ENCODE results near the gene SFRP5. TPM values are rescaled to one million over a fixed set of nuclear protein-coding genes. Genes with fewer than 3 reads are reported as not detected.

Gene SFRP5
- total RNA-seq, 1 donor from 2014 or later, result 0.48 TPM

- DNase-seq (ENCODE audit: low spot score), result peak; percentile 97
Measured at GRCh38 chr10:97736902-97737769, 34.7 kb downstream of the SFRP5 start, which contains the start of gene ZFYVE27. ZFYVE27 (plus strand) TSS chr10:97737128; CDS start chr10:97738478, 1,350 bp downstream.

DNA sequence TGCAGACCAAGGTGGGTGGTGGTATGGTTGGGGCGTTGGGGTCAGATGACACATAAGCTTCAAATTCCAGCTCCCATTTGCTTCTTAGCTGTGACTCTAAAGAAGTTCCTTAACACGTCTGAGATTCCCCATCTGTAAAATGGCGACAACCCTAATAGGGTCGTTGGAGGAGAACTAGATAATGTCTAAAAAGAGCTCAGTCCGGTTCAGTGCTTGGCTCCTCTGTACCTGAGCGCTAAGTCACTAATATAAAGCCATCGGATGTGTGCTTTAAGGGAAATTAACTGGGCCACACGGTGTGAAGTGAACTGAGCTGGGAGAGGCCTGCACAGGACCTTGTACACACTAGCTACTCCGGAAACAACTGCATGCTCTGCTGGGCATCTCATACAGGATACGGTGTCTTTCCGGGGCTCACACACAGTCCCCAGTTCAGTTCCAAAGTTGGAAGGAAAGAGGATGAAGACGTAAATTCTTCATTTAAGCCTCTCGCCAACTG, 35.3 kb downstream of the SFRP5 start:
- DNase-seq (ENCODE audit: low spot score), result no peak

- no peak for DNase-seq (ENCODE audit: low spot score)
Measured at GRCh38 chr10:97734021-97734420, 37.8 kb downstream of the SFRP5 start.

DNA sequence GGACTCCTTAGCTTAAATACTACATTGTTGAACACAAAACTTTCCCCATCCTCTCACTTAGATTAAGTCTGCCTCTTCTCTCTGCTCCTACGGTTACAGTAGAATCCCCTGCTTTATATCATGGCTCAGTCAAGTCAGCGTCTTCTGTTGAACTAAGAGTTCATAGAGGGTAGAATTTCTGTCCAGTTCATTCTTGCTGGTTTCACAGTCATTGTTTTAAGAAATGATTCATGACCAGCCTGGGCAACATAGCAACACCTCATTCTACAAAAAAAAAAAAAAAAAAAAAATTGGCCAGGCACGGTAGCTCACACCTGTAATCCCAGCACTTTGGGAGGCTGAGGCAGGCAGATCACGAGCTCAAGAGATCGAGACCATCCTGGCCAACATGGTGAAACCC, 38.5 kb downstream of the SFRP5 start:
- no peak for DNase-seq (ENCODE audit: low spot score)

DNA sequence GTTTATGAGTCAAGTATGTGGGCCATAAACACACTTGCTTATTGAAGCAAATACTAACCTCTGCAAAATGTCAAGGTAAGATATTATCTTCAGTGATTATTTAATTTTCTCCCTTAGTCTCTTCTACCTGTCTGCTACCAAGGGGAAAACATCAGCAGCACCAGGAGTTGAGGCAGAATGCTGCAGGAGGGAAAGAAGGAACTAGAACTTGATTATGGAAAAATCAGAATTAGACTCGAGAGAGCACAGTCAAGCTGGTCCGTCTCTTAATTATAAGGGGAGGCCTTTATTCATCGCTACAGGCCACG, 39.8 kb downstream of the SFRP5 start:
- no peak for DNase-seq (ENCODE audit: low spot score)

DNA sequence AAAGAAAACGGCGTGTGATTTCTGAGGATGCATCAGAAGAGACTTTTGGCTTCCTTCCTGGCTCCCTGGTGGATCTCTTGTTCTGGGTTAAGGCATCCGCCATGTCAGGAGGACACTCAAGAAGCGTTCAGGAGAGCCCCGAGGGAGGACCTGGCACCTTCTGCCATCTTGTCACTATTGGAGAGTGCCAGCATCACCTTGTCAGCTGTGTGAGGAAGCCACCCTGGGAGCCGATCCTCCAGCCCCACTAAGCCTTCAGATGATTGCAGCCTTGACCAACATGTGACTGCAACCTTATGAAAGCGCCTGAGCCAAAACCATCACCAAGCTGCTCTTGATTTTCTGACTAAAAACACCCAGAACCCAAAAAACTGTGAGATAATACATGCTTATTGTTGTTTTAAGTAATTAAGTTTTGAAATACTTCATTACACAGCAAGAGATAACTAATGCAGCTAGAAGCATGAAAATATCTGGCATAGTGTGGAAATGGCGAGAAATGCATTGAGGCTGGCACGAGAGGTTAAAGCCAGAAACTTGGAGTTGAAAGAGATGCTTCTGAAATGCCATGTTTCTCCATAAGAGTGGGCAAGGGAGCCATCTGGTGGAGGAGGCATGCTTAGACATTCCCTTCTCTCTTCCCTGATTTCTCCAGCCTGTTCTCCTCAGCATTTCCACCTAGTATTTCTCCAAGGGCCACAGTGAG, 40.3 kb downstream of the SFRP5 start:
- peak; percentile 86 for DNase-seq (ENCODE audit: low spot score)

DNA sequence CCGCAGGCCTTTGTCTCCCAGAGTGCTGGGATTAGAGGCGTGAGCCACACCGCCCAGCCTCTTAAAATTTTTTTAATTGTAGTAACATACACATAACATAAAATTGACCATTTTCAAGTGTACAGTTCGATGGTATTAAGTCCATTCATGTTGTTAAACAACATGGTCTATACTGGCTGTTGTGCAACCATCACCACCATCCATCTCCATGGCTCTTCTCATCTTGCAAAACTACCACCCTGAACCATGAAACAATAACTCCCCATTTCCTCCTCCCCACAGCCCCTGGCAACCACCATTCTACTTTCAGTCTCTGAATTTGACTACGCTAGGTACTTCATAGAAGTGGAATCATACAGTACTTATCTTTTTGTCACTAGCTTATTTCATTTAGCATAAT, 42.8 kb downstream of the SFRP5 start:
- DNase-seq (ENCODE audit: low spot score), result no peak

DNA sequence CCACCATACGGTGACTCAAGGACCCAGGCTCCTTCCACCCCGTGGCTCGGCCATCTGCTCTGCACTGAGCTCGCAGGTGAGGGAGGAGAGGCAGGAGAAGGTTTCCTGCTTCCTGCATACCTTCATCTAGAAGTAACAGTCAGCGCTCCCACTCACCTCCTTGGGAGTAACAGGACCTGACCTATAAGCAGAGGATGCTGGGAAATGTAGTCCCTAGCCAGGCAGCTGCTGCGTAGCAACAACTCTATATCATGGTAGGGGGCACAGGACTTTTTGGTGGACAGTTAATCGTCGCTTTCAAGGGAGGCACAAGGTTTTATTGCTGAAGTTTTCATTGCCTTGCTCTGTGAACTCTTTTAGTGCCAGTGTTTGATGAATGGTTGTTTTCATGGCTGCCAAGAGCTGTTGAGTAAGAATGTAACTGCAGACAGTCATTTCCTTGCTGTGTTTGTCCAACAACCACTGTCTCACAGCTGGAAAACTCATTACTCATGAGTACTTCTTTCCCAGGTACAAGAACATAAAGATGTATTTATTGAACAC, 45.1 kb downstream of the SFRP5 start:
- peak; percentile 64 for DNase-seq (ENCODE audit: low spot score)

DNA sequence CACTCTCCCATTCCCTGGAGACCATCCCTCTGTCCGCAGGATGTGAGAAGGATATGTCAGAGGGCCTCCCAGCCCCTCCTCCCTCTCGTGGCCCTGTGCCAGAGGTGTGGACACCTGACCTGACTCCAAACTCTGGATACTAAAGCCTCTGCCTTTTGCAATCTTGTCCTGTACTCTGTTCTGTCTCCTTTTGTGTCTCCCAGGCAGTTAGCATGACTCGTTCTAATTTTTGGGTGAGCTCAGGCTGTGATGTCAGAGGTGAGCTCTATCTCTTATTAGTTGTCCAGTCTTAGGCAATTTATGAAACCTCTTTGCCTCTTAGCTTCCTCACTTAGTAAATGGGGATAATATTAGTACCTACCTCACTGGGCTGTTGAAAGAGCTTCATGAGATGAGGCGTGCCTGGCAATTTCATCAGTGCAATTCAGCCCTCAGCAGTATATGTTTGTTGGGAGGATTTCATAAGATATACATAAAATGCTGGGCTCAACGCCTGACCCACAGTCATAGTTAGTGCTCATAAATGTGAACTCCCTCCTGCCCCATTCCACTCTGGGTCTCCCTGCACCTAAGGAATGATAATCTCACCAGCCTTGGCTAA, 47.4 kb downstream of the SFRP5 start:
- DNase-seq (ENCODE audit: low spot score), result no peak

DNA sequence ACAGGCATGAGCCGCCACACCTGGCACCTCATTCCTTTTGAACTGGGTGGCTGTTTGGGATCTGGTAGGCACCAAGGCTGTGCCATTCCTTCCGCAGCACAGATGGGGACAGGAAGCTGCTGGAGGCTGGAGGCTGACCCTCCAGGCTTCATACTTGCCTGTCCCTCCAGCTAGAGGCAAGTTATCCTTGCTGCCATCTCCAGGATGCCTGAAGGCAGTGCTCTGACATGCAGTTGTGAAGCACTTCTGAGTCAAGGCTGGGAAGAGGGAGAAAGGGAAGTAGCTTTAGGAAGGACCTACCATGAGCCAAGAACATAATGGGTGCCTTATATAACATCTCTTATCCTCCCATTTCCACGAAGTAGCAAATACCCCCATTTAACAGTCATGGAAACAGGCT, 48.8 kb downstream of the SFRP5 start:
- DNase-seq (ENCODE audit: low spot score), result no peak

- DNase-seq (ENCODE audit: low spot score), result no peak
Measured at GRCh38 chr10:97721871-97722780, 49.7 kb downstream of the SFRP5 start.

GRCh38 chr10:97719602-97720001, 52.2 kb downstream of the SFRP5 start:
- no peak for DNase-seq (ENCODE audit: low spot score)

- DNase-seq (ENCODE audit: low spot score), result peak; percentile 62
Measured at GRCh38 chr10:97718659-97719142, 53.1 kb downstream of the SFRP5 start.

DNA sequence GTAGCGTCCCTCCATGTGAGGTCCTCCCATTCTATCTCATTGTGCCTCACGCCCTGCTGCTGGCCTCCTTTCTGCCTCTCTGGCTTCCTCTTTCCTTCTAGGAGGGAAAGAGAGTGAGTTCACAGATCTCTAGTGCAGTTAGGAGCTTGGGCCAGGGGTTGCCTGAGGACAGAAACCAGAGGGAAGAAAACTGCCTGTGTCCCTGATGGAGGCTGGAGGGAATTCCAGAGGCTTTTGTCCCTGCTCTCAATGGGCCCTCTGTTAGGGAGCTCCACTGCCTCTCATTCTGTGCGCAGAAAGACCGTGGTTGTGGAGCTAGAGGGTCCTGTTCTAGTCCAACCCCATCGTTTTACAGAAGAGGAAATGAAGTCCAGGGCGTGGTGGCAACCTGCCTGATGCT, 53.6 kb downstream of the SFRP5 start:
- DNase-seq (ENCODE audit: low spot score), result no peak

- DNase-seq (ENCODE audit: low spot score), result no peak
Measured at GRCh38 chr10:97717627-97718026, 54.2 kb downstream of the SFRP5 start.

Other genes starting within 250 kb of the SFRP5 start
- gene ANKRD2, start 199.2 kb downstream of the SFRP5 start, total RNA-seq (ENCODE audit: insufficient read depth, low replicate concordance), result not detected
- 5.1 TPM for gene HOGA1, start 187.6 kb downstream of the SFRP5 start, total RNA-seq (ENCODE audit: insufficient read depth, low replicate concordance)
- 0.96 TPM for gene C10orf62, start 182.3 kb downstream of the SFRP5 start, total RNA-seq (ENCODE audit: insufficient read depth, low replicate concordance)
- gene MORN4, start 138.5 kb downstream of the SFRP5 start, total RNA-seq (ENCODE audit: insufficient read depth, low replicate concordance), result 0.48 TPM
- 11.6 TPM for gene PI4K2A, start 131.3 kb downstream of the SFRP5 start, total RNA-seq (ENCODE audit: insufficient read depth, low replicate concordance)
- 7.0 TPM for gene AVPI1, start 84.8 kb downstream of the SFRP5 start, total RNA-seq (ENCODE audit: insufficient read depth, low replicate concordance)
- 29.1 TPM for gene MARVELD1, start 58.3 kb downstream of the SFRP5 start, total RNA-seq (ENCODE audit: insufficient read depth, low replicate concordance)
- 11.6 TPM for gene ZFYVE27, start 34.9 kb downstream of the SFRP5 start, total RNA-seq (ENCODE audit: insufficient read depth, low replicate concordance)
- gene GOLGA7B, start 77.8 kb upstream of the SFRP5 start, total RNA-seq (ENCODE audit: insufficient read depth, low replicate concordance), result 0.96 TPM